ENCODE measurements around the gene SHANK2. TPM values are rescaled to one million over a fixed set of nuclear protein-coding genes. Genes with fewer than 3 reads are reported as not detected.

Gene SHANK2
- total RNA-seq, 4 donors from 2014 or later, result 5.9 to 14.0 (median 10.1) TPM

GRCh38 chr11:71255323-71255722, 2.9 kb upstream of the SHANK2 start:
- Histone ChIP-seq H3K4me3 (no peak overlapping the region), H3K27ac (no peak overlapping the region)

GRCh38 chr11:71253794-71254193, 1.4 kb upstream of the SHANK2 start:
- H3K4me1 ChIP-seq, result peaks cover 30% of the 10 kb centered on the region
- H3K36me3 ChIP-seq, result no peaks in the 10 kb centered on the region
- no peak for DNase-seq (ENCODE audit: low spot score in 2 of 2)
- TF ChIP-seq EP300 (IDR thresholded peaks at IDR 0.05) (no peak), POLR2A (IDR thresholded peaks at IDR 0.05) (no peak), CTCF (IDR thresholded peaks at IDR 0.05) (no peak), POLR2AphosphoS5 (IDR thresholded peaks at IDR 0.05) (no peak)
- H3K9me3 ChIP-seq, result no peaks in the 10 kb centered on the region
- 52% methylated on average over 5 of the region's 5 CpGs for WGBS
- peaks cover 79% of the 10 kb centered on the region for H3K27me3 ChIP-seq
- H3K4me3 ChIP-seq, result no peak overlapping the region
- H3K27ac ChIP-seq, result no peak overlapping the region

More at GRCh38 chr11:71255323-71255722, 2.9 kb upstream of the SHANK2 start:
- H3K9me3 ChIP-seq, result no peaks in the 10 kb centered on the region
- no peaks in the 10 kb centered on the region for H3K36me3 ChIP-seq
- TF ChIP-seq POLR2A (IDR thresholded peaks at IDR 0.05), result no peak
- no peak for TF ChIP-seq EP300 (IDR thresholded peaks at IDR 0.05)
- TF ChIP-seq POLR2AphosphoS5 (IDR thresholded peaks at IDR 0.05), result no peak
- no peak for TF ChIP-seq CTCF (IDR thresholded peaks at IDR 0.05)
- DNase-seq (ENCODE audit: low spot score in 2 of 2), result no peak
- H3K27me3 ChIP-seq, result peaks cover 64% of the 10 kb centered on the region
- peaks cover 30% of the 10 kb centered on the region for H3K4me1 ChIP-seq
- WGBS, result 53% methylated on average over 5 of the region's 5 CpGs

- H3K36me3 ChIP-seq, result no peaks in the 10 kb centered on the region
- 4% methylated on average over 17 of the region's 40 CpGs for WGBS
- H3K4me3 ChIP-seq, result peak overlapping the region; percentile 55
- DNase-seq (ENCODE audit: low spot score in 2 of 2), result no peak
- H3K27ac ChIP-seq, result peak overlapping the region; percentile 82
- no peaks in the 10 kb centered on the region for H3K9me3 ChIP-seq
- H3K4me1 ChIP-seq, result peaks cover 30% of the 10 kb centered on the region
- no peak for TF ChIP-seq EP300 (IDR thresholded peaks at IDR 0.05)
- TF ChIP-seq CTCF (IDR thresholded peaks at IDR 0.05), result no peak
- no peak for TF ChIP-seq POLR2A (IDR thresholded peaks at IDR 0.05)
- TF ChIP-seq POLR2AphosphoS5 (IDR thresholded peaks at IDR 0.05), result no peak
- peaks cover 87% of the 10 kb centered on the region for H3K27me3 ChIP-seq
Observed at GRCh38 chr11:71252770-71253730, 673 bp upstream of the SHANK2 start.

- H3K9me3 ChIP-seq, result no peaks in the 10 kb centered on the region
- peak in 1 of 2 donors; percentile 51 for DNase-seq (ENCODE audit: low spot score in 2 of 2)
- no peaks in the 10 kb centered on the region for H3K36me3 ChIP-seq
- WGBS, result 0% methylated on average over 1 of the region's 59 CpGs
- H3K27me3 ChIP-seq, result peaks cover 89% of the 10 kb centered on the region
- peak overlapping the region; percentile 55 for H3K4me3 ChIP-seq
- H3K27ac ChIP-seq, result peak overlapping the region; percentile 82
- H3K4me1 ChIP-seq, result peaks cover 30% of the 10 kb centered on the region
- TF ChIP-seq CTCF (IDR thresholded peaks at IDR 0.05) (peak in 1 of 2 donors; percentile 21), EP300 (IDR thresholded peaks at IDR 0.05) (no peak)
Observed at GRCh38 chr11:71251761-71252268, 562 bp downstream of the SHANK2 start.

- WGBS, result 0% methylated on average over 3 of the region's 64 CpGs
- peak; percentile 65 to 79 for DNase-seq (ENCODE audit: low spot score in 2 of 2)
- TF ChIP-seq POLR2A (IDR thresholded peaks at IDR 0.05) (no peak), EP300 (IDR thresholded peaks at IDR 0.05) (no peak), CTCF (IDR thresholded peaks at IDR 0.05) (no peak), POLR2AphosphoS5 (IDR thresholded peaks at IDR 0.05) (no peak)
- Histone ChIP-seq H3K9me3 (no peaks in the 10 kb centered on the region), H3K27me3 (peaks cover 85% of the 10 kb centered on the region), H3K4me1 (peaks cover 30% of the 10 kb centered on the region), H3K27ac (peak overlapping the region; percentile 82), H3K4me3 (peak overlapping the region; percentile 55), H3K36me3 (no peaks in the 10 kb centered on the region)
Observed at GRCh38 chr11:71251151-71251721, 1.1 kb downstream of the SHANK2 start.
